Stimulated activated CD8-positive, alpha-beta memory T cell treated with anti-CD3 and anti-CD28 coated beads, Interleukin-4, amount 100 ng/mL, for 48 hours (primary cell): Measurements from ENCODE around the gene AMN1.

Experiments used
- DNase-seq: peaks from one replicate; pipeline ENCODE4 v3.0.0-alpha.2; 2020

The AMN1 gene

GRCh38 chr12:31627456-31628054, 101.3 kb downstream of the AMN1 start:
- no peak for DNase-seq

- no peak for DNase-seq
Observed at GRCh38 chr12:31626270-31626995, 102.4 kb downstream of the AMN1 start.

- no peak for DNase-seq
Observed at GRCh38 chr12:31622038-31622437, 106.8 kb downstream of the AMN1 start.
